HG02870 (cell line): ENCODE measurements around the gene UNC5B.

Source experiments
- ATAC-seq: cut with Tn5 transposase; IDR thresholded peaks from one replicate; pipeline ENCODE4 v1.9.1; 2021; ENCODE audit warnings: mild to moderate bottlenecking, moderate library complexity; ENCODE audit not compliant: unreplicated experiment

The UNC5B gene

GRCh38 chr10:71337219-71337701 lies 124.9 kb downstream of the UNC5B start:
- no peak for ATAC-seq

DNA sequence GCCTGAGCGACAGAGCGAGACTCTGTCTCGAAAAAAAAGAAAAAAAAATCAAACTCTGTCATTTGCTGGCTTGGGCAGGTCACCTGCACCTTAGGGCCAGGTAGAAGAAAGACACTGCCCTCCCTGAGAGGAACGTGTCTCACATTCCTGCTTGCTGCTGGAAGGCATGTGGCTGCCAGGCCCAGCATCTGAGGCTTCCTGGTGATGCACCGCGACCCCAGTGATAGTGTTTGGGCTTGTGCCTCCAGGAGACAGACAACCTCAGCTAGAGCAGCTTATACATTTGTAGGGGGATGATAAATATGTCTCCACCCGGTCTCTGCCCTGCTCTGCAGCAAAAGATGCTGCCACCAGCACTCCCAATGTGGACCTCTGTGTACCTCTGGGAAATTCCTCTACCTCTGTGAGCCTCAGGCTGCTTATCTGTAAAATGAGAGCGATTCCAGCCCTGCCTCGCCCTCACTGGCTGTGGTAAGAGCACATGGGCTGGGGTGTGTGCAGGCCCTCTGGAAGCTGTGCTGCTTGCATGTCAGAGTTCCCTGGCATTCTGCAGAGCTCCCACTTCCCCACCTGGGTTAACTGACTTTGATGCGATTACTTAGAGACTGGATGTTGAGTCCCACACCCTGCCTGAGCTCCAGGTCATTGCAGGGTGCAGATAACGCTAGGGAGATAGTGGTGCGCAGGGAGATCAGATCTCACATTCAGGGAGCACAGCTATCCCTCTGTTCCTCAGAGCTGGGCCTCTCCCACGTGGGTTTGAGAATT lies 126.5 kb downstream of the UNC5B start:
- no peak for ATAC-seq

- no peak for ATAC-seq
Measured at GRCh38 chr10:71339796-71340589, 127.6 kb downstream of the UNC5B start.

GRCh38 chr10:71342573-71343391 lies 130.4 kb downstream of the UNC5B start:
- ATAC-seq: no peak

- ATAC-seq: no peak
Measured at GRCh38 chr10:71343392-71343773, 131.0 kb downstream of the UNC5B start.

- no peak for ATAC-seq
Measured at GRCh38 chr10:71344154-71344925, 132.0 kb downstream of the UNC5B start.

DNA sequence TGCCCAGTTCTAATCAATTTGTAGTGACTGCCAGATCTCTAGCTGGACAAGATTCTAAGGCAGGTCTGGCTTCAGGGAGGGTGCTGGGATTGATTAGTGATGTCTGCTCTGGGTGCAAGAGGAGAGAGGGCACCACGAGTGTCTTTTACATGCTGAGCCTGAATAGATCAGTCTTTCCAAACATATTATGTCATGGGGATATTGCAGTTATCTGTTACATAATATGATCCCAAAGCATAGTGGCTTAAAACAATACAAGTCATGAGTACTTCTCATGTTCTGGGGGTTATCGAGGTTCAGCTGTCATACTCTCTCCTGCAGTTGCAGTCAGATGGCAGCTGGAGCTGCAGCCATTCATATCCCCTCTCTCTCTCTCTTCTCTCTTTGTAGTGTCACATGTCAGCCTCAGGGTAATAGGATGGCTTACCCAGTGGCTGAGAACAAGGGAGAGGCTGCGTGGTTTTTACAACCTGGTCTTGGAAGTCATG lies 132.7 kb downstream of the UNC5B start:
- no peak for ATAC-seq

DNA sequence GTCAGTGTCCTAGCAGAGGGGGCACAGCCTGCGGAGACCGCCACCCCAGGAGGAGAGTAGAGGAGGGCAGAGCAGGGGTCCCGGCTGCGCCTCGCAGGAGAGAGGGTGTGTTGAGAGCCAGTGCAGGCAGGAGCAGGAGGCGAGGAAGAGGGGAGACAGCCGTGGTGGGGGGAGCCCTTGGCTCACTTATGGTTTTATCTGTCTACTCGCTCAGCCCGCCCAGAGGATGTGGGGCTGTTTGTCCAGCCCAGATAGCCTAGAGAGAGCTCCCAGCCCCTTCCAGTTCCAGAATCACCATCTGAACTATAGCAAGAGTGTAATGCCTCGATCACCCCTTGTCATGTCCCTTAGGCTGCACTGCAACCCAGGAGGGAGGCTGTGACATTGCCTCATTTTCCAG lies 133.3 kb downstream of the UNC5B start:
- no peak for ATAC-seq

DNA sequence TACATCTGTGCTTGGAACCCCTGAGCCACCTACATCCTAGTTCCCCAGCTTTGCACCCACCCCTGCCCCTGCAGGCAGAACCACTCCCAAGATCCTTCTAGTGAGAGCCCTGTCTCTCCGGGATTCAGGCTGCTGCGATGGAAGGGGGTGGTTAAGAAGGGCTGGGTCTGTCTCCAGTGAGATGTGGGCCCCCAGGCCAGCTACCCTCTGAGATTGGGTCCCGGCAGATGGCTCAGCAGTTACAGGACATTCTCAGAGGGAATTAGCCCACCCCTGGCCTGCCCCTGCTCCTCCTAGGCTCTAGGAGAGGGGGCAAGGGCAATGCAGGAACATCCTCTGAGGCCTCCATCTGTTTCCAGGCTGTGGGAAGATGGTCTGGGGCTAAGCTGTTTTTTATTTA lies 134.4 kb downstream of the UNC5B start:
- no peak for ATAC-seq

GRCh38 chr10:71347587-71348395 lies 135.4 kb downstream of the UNC5B start:
- no peak for ATAC-seq

DNA sequence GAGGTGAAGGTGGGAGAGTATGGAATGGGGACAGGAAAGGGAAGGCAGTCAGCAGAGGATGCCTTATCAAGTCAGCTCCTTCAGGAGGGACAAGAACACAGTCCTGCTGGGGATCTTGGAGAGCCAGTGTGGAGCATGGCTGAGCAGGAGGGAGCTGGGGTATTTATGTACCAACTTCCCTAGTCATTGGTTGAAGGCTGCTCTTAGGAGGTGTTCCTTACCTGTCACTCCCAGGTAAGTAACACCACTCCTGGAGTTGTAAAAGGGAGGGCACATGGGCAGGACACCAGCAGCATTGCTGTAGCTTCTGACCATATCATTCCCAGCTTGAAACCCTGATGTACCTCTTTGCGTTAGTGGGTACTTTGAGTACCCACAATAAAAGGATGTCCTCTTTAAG lies 136.5 kb downstream of the UNC5B start:
- no peak for ATAC-seq

- no peak for ATAC-seq
Measured at GRCh38 chr10:71349406-71349805, 137.0 kb downstream of the UNC5B start.

DNA sequence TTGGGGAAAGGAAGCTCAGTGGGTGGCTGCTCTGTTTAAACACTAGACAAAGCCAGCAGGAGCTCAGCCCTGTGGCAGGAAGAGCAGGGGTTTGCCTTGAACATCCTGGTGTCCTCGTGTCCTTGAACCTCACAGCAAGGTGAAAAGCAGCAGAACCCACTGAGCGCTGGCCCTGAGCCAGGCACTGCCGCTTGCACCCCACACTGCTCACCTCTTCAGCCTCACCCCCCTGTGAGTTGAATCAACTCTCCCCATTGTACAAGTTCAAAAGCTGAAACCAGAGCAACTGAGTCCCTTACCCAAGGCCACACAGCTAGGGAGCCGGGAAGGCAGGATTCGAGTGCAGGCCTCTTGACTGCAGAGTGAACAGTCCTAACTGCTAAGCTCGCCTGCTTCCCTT lies 138.7 kb downstream of the UNC5B start:
- no peak for ATAC-seq

DNA sequence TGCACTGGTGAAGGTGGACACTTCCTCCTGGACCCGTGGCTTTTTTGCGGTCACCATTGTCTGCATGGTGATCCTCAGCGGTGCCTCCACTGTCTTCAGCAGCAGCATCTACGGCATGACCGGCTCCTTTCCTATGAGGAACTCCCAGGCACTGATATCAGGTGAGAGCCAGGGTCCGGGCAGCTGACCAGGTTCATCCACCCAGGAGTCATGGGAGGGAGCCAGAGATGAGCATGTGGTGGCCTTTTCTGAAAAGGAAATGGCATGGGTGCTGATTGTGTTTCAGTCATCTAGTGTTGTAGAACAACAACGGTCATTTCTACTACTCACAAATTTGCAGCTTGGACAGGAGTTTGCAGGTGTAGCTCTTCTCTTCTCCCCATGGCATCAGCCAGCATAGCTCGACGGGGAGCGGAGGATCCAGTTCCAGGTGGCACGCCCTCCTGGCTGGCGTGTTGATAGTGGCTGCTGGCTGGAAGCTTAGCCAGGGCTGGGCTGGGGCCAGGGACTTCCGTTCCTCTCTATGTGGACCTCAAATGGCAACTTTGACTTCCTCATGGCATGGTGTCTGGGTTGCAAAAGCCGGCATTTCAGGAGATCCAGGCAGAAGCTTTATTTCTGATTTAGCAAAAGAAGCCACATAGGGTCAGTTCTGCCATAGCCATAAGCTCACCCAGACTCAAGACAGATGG lies 139.4 kb downstream of the UNC5B start:
- no peak for ATAC-seq
